H1 (cell line): ENCODE results near the gene KIR3DL2. TPM values are rescaled to one million over a fixed set of nuclear protein-coding genes. Genes with fewer than 3 reads are reported as not detected.

Experiments used
- CTCF ChIA-PET: fragments of 300-600 bp; sonication (Branson Sonifier 250); formaldehyde crosslinking; loops from one replicate; lab custom pipeline; 2021; ENCODE audit not compliant: partially characterized antibody; lab: Charles Lee
- POLR2A ChIA-PET: fragments of 300-600 bp; sonication (Branson Sonifier 250); formaldehyde crosslinking; loops from one replicate; lab custom pipeline; 2021; ENCODE audit warnings: inconsistent platforms; ENCODE audit not compliant: partially characterized antibody; lab: Charles Lee
- DNase-seq, 2 experiments: peaks; one replicate each; pipeline versions ENCODE4 v3.0.0 to v3.0.0-alpha.2; 2010 to 2022; ENCODE audit warnings: low spot score in 2 of 2, low read depth in 1 of 2, mixed read lengths in 1 of 2
- FAIRE-seq: peaks from 2 replicates; lab custom pipeline; 2011; peaks lifted over from hg19 to GRCh38; lab: Jason Lieb, UNC
- H2AFZ ChIP-seq: 2 replicates; pipeline ENCODE4 v1.8.1; 2012; ENCODE audit warnings: low read length, inconsistent platforms
- H2AK5ac ChIP-seq: 2 replicates; pipeline ENCODE4 v1.6.1; 2013; ENCODE audit warnings: low read depth, low read length
- H2BK120ac ChIP-seq: replicated peaks from 2 replicates; pipeline ENCODE3; 2013; ENCODE audit warnings: low read depth, low read length, inconsistent platforms
- H2BK12ac ChIP-seq: 2 replicates; pipeline ENCODE4 v1.6.1; 2013; ENCODE audit warnings: low read depth, low read length
- H2BK15ac ChIP-seq: 2 replicates; pipeline ENCODE4 v1.6.1; 2013; ENCODE audit warnings: low read length
- H2BK20ac ChIP-seq: 2 replicates; pipeline ENCODE4 v1.6.1; 2013; ENCODE audit warnings: low read length
- H2BK5ac ChIP-seq: 2 replicates; pipeline ENCODE4 v1.6.1; 2013; ENCODE audit warnings: low read depth, low read length
- H3K14ac ChIP-seq: 2 replicates; pipeline ENCODE4 v1.6.1; 2013; ENCODE audit warnings: inconsistent platforms; ENCODE audit not compliant: insufficient read length
- H3K18ac ChIP-seq: 2 replicates; pipeline ENCODE4 v1.6.1; 2013; ENCODE audit warnings: low read length; ENCODE audit errors: extremely low read depth
- H3K23ac ChIP-seq: 2 replicates; pipeline ENCODE4 v1.6.1; 2013; ENCODE audit warnings: inconsistent platforms; ENCODE audit not compliant: insufficient read length
- H3K23me2 ChIP-seq: 2 replicates; pipeline ENCODE4 v1.6.1; 2013; ENCODE audit warnings: low read depth, low read length
- H3K27ac ChIP-seq: 2 replicates; pipeline ENCODE4 v1.6.1; 2011; ENCODE audit warnings: low read depth, low read length, inconsistent platforms
- H3K27me3 ChIP-seq, 4 experiments: replicated peaks in 1 of 4; 1 replicate in 1 of 4; 2 replicates in 3 of 4; pipeline versions ENCODE4 v1.6.1 to v1.8.1; 2011 to 2013; ENCODE audit warnings: low read length in 3 of 4, mild to moderate bottlenecking in 3 of 4, inconsistent platforms in 2 of 4, mixed read lengths in 2 of 4, moderate library complexity in 1 of 4; ENCODE audit not compliant: control insufficient read depth in 3 of 4, insufficient read depth in 3 of 4; ENCODE audit errors: extremely low read depth in 1 of 4
- H3K36me3 ChIP-seq, 4 experiments: 2 replicates each; pipeline versions ENCODE4 v1.6.1 to v1.8.1; 2011 to 2013; ENCODE audit warnings: mild to moderate bottlenecking in 4 of 4, low read length in 3 of 4, moderate library complexity in 2 of 4, control low read depth in 1 of 4, inconsistent platforms in 1 of 4; ENCODE audit not compliant: insufficient read depth in 4 of 4, control insufficient read depth in 2 of 4
- H3K4ac ChIP-seq: replicated peaks from 2 replicates; pipeline ENCODE3; 2013; ENCODE audit warnings: low read length, low read depth, mixed read lengths, inconsistent platforms; ENCODE audit not compliant: insufficient read length
- H3K4me1 ChIP-seq, 4 experiments: replicated peaks in 1 of 4; 1 replicate in 1 of 4; 2 replicates in 3 of 4; pipeline versions ENCODE4 v1.6.1 to v1.8.1; 2011 to 2013; ENCODE audit warnings: low read length in 3 of 4, inconsistent platforms in 2 of 4, mixed read lengths in 1 of 4; ENCODE audit not compliant: insufficient read depth in 4 of 4, control insufficient read depth in 3 of 4
- H3K4me2 ChIP-seq, 2 experiments: 2 replicates each; pipeline versions ENCODE4 v1.6.1 to v1.8.1; 2011 to 2013; ENCODE audit warnings: low read depth in 2 of 2, low read length in 2 of 2, control low read depth in 1 of 2, inconsistent platforms in 1 of 2, mild to moderate bottlenecking in 1 of 2; ENCODE audit not compliant: insufficient read depth in 1 of 2
- H3K4me3 ChIP-seq, 4 experiments: fragments of 200-600, 300-600 bp in 1 of 4; sonication (generic), shearing (Covaris generic), sonication (Bioruptor Twin) in 1 of 4; 2 replicates each; pipeline versions ENCODE4 v1.5.1 to v1.8.1; 2011 to 2016; ENCODE audit warnings: low read length in 4 of 4, low read depth in 3 of 4, control low read depth in 2 of 4, inconsistent platforms in 2 of 4, mild to moderate bottlenecking in 2 of 4, mixed read lengths in 1 of 4, moderate library complexity in 1 of 4; ENCODE audit not compliant: insufficient read depth in 2 of 4; ENCODE audit errors: extremely low read depth in 1 of 4
- H3K56ac ChIP-seq: replicated peaks from 2 replicates; pipeline ENCODE3; 2013; ENCODE audit warnings: low read depth, mild to moderate bottlenecking, mixed read lengths, low read length, inconsistent platforms; ENCODE audit not compliant: insufficient read length
- H3K79me1 ChIP-seq: 2 replicates; pipeline ENCODE4 v1.6.1; 2013; ENCODE audit warnings: low read depth, low read length, control low read depth
- H3K79me2 ChIP-seq, 2 experiments: 2 replicates each; pipeline versions ENCODE4 v1.6.1 to v1.8.1; 2012 to 2013; ENCODE audit warnings: low read length in 2 of 2, mild to moderate bottlenecking in 2 of 2, inconsistent platforms in 1 of 2; ENCODE audit not compliant: insufficient read depth in 2 of 2, control insufficient read depth in 1 of 2
- H3K9ac ChIP-seq, 4 experiments: replicated peaks in 1 of 4; 1 replicate in 1 of 4; 2 replicates in 3 of 4; pipeline versions ENCODE4 v1.6.1 to v1.8.1; 2011 to 2013; ENCODE audit warnings: low read depth in 3 of 4, low read length in 3 of 4, control low read depth in 2 of 4, mild to moderate bottlenecking in 2 of 4, moderate library complexity in 2 of 4, inconsistent platforms in 1 of 4; ENCODE audit errors: extremely low read depth in 1 of 4
- H3K9me3 ChIP-seq, 2 experiments: 2 replicates each; pipeline versions ENCODE4 v1.6.1 to v1.8.1; 2012 to 2013; ENCODE audit warnings: mild to moderate bottlenecking in 2 of 2, moderate library complexity in 2 of 2, control low read depth in 1 of 2, inconsistent platforms in 1 of 2, low read depth in 1 of 2, low read length in 1 of 2, mixed read lengths in 1 of 2; ENCODE audit not compliant: insufficient read depth in 2 of 2
- H4K20me1 ChIP-seq, 2 experiments: replicated peaks in 1 of 2; 2 replicates each; pipeline versions ENCODE3 to v1.8.1; 2011 to 2013; ENCODE audit warnings: inconsistent platforms in 2 of 2, low read length in 2 of 2, mild to moderate bottlenecking in 1 of 2; ENCODE audit not compliant: insufficient read depth in 2 of 2, control insufficient read depth in 1 of 2
- H4K5ac ChIP-seq: 2 replicates; pipeline ENCODE4 v1.6.1; 2013; ENCODE audit warnings: low read length, low read depth, mixed read lengths, inconsistent platforms; ENCODE audit not compliant: insufficient read length
- H4K8ac ChIP-seq: 2 replicates; pipeline ENCODE4 v1.8.0; 2013; ENCODE audit warnings: mild to moderate bottlenecking, moderate library complexity, low read length, inconsistent platforms; ENCODE audit not compliant: insufficient read depth; ENCODE audit errors: extremely low read depth
- H4K91ac ChIP-seq: replicated peaks from 2 replicates; pipeline ENCODE3; 2013; ENCODE audit warnings: low read length, mixed read lengths, inconsistent platforms; ENCODE audit not compliant: insufficient read length
- SIRT6 ChIP-seq: IDR thresholded peaks from one replicate; pipeline ENCODE4 v1.7.1; 2012; ENCODE audit warnings: low read length, inconsistent platforms
- WGBS, 2 experiments: shearing (Covaris generic) in 1 of 2; methylation state at CpG; one replicate each; pipeline versions ENCODE4 v1.1.6 to v1.1.7; 2013 to 2015; ENCODE audit warnings: low lambda C conversion rate in 2 of 2, mixed read lengths in 2 of 2, inconsistent platforms in 1 of 2, low coverage in 1 of 2, missing lambda C conversion rate in 1 of 2; ENCODE audit not compliant: insufficient replicate concordance in 2 of 2, insufficient coverage in 1 of 2, insufficient read length in 1 of 2; ENCODE audit errors: extremely low coverage in 1 of 2, missing lambda C conversion rate in 1 of 2; 5-methylcytosine and 5-hydroxymethylcytosine counted together
- polyA plus RNA-seq, 7 experiments: library from polyadenylated mRNA; depleted of rRNA in 3 of 7; stranded (reverse) in 5 of 7; unstranded in 2 of 7; fragments of >200 nt in 5 of 7; fragments of 200-250 nt in 2 of 7; gene quantifications; 1 replicate in 5 of 7; 2 replicates in 1 of 7; 4 replicates in 1 of 7; pipeline versions ENCODE4 v1.2.1 to v1.2.3, GENCODE V29; 2011 to 2013; ENCODE audit warnings: missing spikeins in 2 of 7, mixed read lengths in 2 of 7
- total RNA-seq: library from RNA; stranded (reverse); fragmentation: NEBNext Ultra II Directional; extraction: Animal tissue kit (Norgen Biotek cat#: 25700); gene quantifications from 2 replicates; pipeline ENCODE4 v1.2.1, GENCODE V29; 2021
- TF ChIP-seq, protein P1 (sequence below): IDR thresholded peaks from 2 replicates; pipeline ENCODE4 v1.6.1; 2012; ENCODE audit warnings: inconsistent platforms

Gene KIR3DL2
- total and polyA plus RNA-seq, 2 of the 8 experiments (the other 6 are each of a cell fraction or from before 2014, with no cell fraction given) = not detected

DNA sequence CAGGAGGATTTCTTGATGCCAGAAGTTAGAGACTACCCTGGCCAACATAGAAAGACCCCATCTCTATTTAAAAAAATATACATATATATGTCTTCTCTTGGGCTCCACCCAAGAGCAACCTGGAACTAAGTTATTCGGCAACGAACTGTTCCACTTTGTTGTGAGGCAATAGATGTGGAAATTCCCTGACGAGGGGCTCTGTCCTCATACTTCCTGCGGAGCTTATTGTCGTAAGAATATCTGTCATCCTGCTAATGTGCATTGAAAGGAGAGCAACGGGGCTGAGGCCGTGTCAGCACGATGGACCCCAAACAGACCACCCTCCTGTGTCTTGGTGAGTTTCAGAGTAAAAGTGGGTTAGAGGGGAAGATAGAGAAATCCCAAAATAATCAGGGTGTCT lies 23.7 kb downstream of the KIR3DL2 start, which contains the start of gene FCAR:
Gene FCAR (plus strand): TSS at position 246 of the 400 bp plus-strand sequence. CDS start 55 bp downstream, at position 301.
- H3K79me1 ChIP-seq = no peaks in the 10 kb centered on the region
- no peak within 1 kb of the TSS for H3K18ac ChIP-seq
- 87% methylated on average over 8 of the region's 8 CpGs; no CpG with 5 or more reads in 1 of the 2 experiments for WGBS, 2 experiments
- no peaks in the 10 kb centered on the region for H3K79me2 ChIP-seq
- H3K23ac ChIP-seq = no peak within 1 kb of the TSS
- H2AK5ac ChIP-seq = no peak within 1 kb of the TSS
- no peak within 1 kb of the TSS for H2BK120ac ChIP-seq
- ChIA-PET POLR2A (no interaction called here), CTCF (no interaction called here)
- no peak for FAIRE-seq
- no peaks in the 10 kb centered on the region for H4K20me1 ChIP-seq
- H2BK15ac ChIP-seq = no peak within 1 kb of the TSS
- H3K23me2 ChIP-seq = no peaks in the 10 kb centered on the region
- H3K36me3 ChIP-seq = no peaks in the 10 kb centered on the region
- H4K5ac ChIP-seq = no peak within 1 kb of the TSS
- no peak within 1 kb of the TSS for H3K56ac ChIP-seq
- DNase-seq = no peak
- no peak for TF ChIP-seq SIRT6
- TF ChIP-seq, protein P1, sequence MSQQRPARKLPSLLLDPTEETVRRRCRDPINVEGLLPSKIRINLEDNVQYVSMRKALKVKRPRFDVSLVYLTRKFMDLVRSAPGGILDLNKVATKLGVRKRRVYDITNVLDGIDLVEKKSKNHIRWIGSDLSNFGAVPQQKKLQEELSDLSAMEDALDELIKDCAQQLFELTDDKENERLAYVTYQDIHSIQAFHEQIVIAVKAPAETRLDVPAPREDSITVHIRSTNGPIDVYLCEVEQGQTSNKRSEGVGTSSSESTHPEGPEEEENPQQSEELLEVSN = no peak
- TF ChIP-seq, all 59 proteins: peak for 0
- Histone ChIP-seq H3K4me1 (no peaks in the 10 kb centered on the region), H3K4me2 (no peak within 1 kb of the TSS), H4K8ac (no peak within 1 kb of the TSS), H2BK20ac (no peak within 1 kb of the TSS), H2AFZ (no peak within 1 kb of the TSS), H3K9me3 (peaks cover 0 to 3% of the 10 kb centered on the region in 2 experiments; a peak in 2 of 4 replicates), H3K4ac (no peak within 1 kb of the TSS), H3K27ac (no peak within 1 kb of the TSS), H3K9ac (no peak within 1 kb of the TSS), H3K27me3 (no peaks in the 10 kb centered on the region), H3K14ac (no peak within 1 kb of the TSS), H2BK12ac (no peak within 1 kb of the TSS), H3K4me3 (no peak within 1 kb of the TSS), H2BK5ac (no peak within 1 kb of the TSS), H4K91ac (no peak within 1 kb of the TSS)
